ENCODE measurements around the gene ZNF710.

GRCh38 chr15:90099072-90099867 lies 98.1 kb downstream of the ZNF710 start:
- no peak for TF ChIP-seq CTCF (IDR thresholded peaks at IDR 0.05; ENCODE audit: extremely low read depth in 1 of 2, insufficient read depth in 1 of 2, low read depth in 1 of 2, low read length in 2 of 2)
- no peak for TF ChIP-seq MAX (IDR thresholded peaks at IDR 0.05; ENCODE audit: insufficient read depth, insufficient read length)
- no peak for TF ChIP-seq POLR2A (IDR thresholded peaks at IDR 0.05; ENCODE audit: low read depth, low read length)
